Esophagus squamous epithelium (tissue), 4 donors: Measurements from ENCODE around the gene LRRC53.

Experiments used
- POLR2A ChIP-seq, 4 donors: fragments of 450-650 bp; IDR thresholded peaks; one replicate each; pipeline ENCODE4 v1.6.1; 2017; ENCODE audit warnings: antibody characterized with exemption in 4 of 4, mild to moderate bottlenecking in 4 of 4, moderate library complexity in 3 of 4
- TF ChIP-seq, protein P1 (sequence below), 6 experiments: fragments of 450-650 bp in 4 of 6; fragments of 200-600 bp in 2 of 6; sonication (generic) in 2 of 6; IDR thresholded peaks; one replicate each; pipeline ENCODE4 v1.5.1; 2016 to 2019; ENCODE audit warnings: antibody characterized with exemption in 6 of 6, mild to moderate bottlenecking in 4 of 6, moderate library complexity in 4 of 6

DNA sequence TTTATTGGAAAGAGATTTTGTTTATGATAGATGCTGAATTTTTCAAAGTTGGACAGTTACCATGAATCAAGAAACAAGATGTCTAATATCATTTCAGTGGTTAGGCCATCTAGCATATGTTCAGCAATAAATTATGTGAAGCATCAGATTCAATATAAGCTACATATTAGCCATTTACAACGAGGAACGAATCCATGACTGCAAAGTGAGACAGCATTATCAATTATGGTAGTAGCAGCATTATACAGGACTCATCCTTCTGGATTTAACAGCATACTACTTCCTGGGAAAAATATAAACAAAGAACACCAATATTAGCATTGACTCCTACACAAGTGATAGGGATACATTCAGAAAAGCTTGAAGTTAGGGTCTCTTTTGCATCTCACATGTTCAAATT lies 59.1 kb downstream of the LRRC53 start:
- TF ChIP-seq, protein P1, sequence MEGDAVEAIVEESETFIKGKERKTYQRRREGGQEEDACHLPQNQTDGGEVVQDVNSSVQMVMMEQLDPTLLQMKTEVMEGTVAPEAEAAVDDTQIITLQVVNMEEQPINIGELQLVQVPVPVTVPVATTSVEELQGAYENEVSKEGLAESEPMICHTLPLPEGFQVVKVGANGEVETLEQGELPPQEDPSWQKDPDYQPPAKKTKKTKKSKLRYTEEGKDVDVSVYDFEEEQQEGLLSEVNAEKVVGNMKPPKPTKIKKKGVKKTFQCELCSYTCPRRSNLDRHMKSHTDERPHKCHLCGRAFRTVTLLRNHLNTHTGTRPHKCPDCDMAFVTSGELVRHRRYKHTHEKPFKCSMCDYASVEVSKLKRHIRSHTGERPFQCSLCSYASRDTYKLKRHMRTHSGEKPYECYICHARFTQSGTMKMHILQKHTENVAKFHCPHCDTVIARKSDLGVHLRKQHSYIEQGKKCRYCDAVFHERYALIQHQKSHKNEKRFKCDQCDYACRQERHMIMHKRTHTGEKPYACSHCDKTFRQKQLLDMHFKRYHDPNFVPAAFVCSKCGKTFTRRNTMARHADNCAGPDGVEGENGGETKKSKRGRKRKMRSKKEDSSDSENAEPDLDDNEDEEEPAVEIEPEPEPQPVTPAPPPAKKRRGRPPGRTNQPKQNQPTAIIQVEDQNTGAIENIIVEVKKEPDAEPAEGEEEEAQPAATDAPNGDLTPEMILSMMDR (IDR thresholded peaks at IDR 0.05), result no peak
- no peak for TF ChIP-seq POLR2A (IDR thresholded peaks at IDR 0.05)
